ENCODE data around the gene MFSD6. TPM values are rescaled to one million over a fixed set of nuclear protein-coding genes. Genes with fewer than 3 reads are reported as not detected.

The MFSD6 gene
- total and polyA plus RNA-seq, 10 donors, result 5.0 to 130 (median 46.9) TPM

- WGBS, 5 donors, result 58 to 79% (median 59%) methylated on average over 2 of the region's 2 CpGs
Observed at GRCh38 chr2:190435031-190435670, 27.0 kb downstream of the MFSD6 start.

GRCh38 chr2:190436557-190436956 lies 28.4 kb downstream of the MFSD6 start:
- H3K27ac ChIP-seq, result no peak overlapping the region
- no peaks in the 10 kb centered on the region for H3K27me3 ChIP-seq (replicated peaks in 1 of 7)
- H3K4me1 ChIP-seq, result peaks cover 19 to 80% (median 43%) of the 10 kb centered on the region in 6 donors
- intact Hi-C loops (cut with DNase I; ENCODE audit: low total_unique reads), result no loop called here
- TF ChIP-seq POLR2A (IDR thresholded peaks at IDR 0.05) (no peak), POLR2AphosphoS5 (IDR thresholded peaks at IDR 0.05) (no peak), CTCF (IDR thresholded peaks at IDR 0.05 in 8 of 11, conservative IDR thresholded peaks at IDR 0.05 in 3 of 11) (no peak)
- H3K4me3 ChIP-seq, result no peak overlapping the region
- WGBS, 5 donors, result 93 to 97% (median 95%) methylated on average over 5 of the region's 5 CpGs
- peaks cover 3 to 32% (median 15%) of the 10 kb centered on the region in 6 donors for H3K36me3 ChIP-seq
- H3K9me3 ChIP-seq, result no peaks in the 10 kb centered on the region
- no peak for DNase-seq

More at GRCh38 chr2:190435031-190435670, 27.0 kb downstream of the MFSD6 start:
- no peak for DNase-seq
- TF ChIP-seq POLR2AphosphoS5 (IDR thresholded peaks at IDR 0.05), result no peak
- no peak for TF ChIP-seq POLR2A (IDR thresholded peaks at IDR 0.05)
- no peak for TF ChIP-seq CTCF (IDR thresholded peaks at IDR 0.05 in 8 of 11, conservative IDR thresholded peaks at IDR 0.05 in 3 of 11)
- Histone ChIP-seq H3K27me3 (replicated peaks in 1 of 7) (no peaks in the 10 kb centered on the region), H3K4me1 (peaks cover 18 to 67% (median 34%) of the 10 kb centered on the region in 6 donors), H3K4me3 (no peak overlapping the region), H3K27ac (no peak overlapping the region), H3K9me3 (no peaks in the 10 kb centered on the region), H3K36me3 (peaks cover 3 to 32% (median 15%) of the 10 kb centered on the region in 6 donors)
- intact Hi-C loops (cut with DNase I; ENCODE audit: low total_unique reads), result no loop called here

GRCh38 chr2:190440113-190440512 lies 32.0 kb downstream of the MFSD6 start:
- intact Hi-C loops (cut with DNase I; ENCODE audit: low total_unique reads), result no loop called here
- no peak overlapping the region for H3K4me3 ChIP-seq
- DNase-seq, result no peak
- no peaks in the 10 kb centered on the region for H3K27me3 ChIP-seq (replicated peaks in 1 of 7)
- H3K36me3 ChIP-seq, result peaks cover 3 to 32% (median 15%) of the 10 kb centered on the region in 6 donors
- no peaks in the 10 kb centered on the region for H3K9me3 ChIP-seq
- H3K4me1 ChIP-seq, result peaks cover 9 to 80% (median 38%) of the 10 kb centered on the region in 6 donors
- TF ChIP-seq POLR2AphosphoS5 (IDR thresholded peaks at IDR 0.05) (no peak), CTCF (IDR thresholded peaks at IDR 0.05 in 8 of 11, conservative IDR thresholded peaks at IDR 0.05 in 3 of 11) (no peak), POLR2A (IDR thresholded peaks at IDR 0.05) (no peak)
- no peak overlapping the region for H3K27ac ChIP-seq

GRCh38 chr2:190441564-190441963 lies 33.4 kb downstream of the MFSD6 start:
- Histone ChIP-seq H3K9me3 (no peaks in the 10 kb centered on the region), H3K36me3 (peaks cover 0 to 22% (median 8%) of the 10 kb centered on the region in 6 donors), H3K27ac (no peak overlapping the region), H3K27me3 (replicated peaks in 1 of 7) (no peaks in the 10 kb centered on the region), H3K4me3 (no peak overlapping the region), H3K4me1 (peaks cover 9 to 88% (median 41%) of the 10 kb centered on the region in 6 donors)
- TF ChIP-seq POLR2AphosphoS5 (IDR thresholded peaks at IDR 0.05) (no peak), CTCF (IDR thresholded peaks at IDR 0.05 in 8 of 11, conservative IDR thresholded peaks at IDR 0.05 in 3 of 11) (no peak), POLR2A (IDR thresholded peaks at IDR 0.05) (no peak)
- intact Hi-C loops (cut with DNase I; ENCODE audit: low total_unique reads), result no loop called here
- DNase-seq, result no peak
- WGBS, 5 donors, result 73 to 84% (median 75%) methylated on average over 4 of the region's 4 CpGs
